Lower leg skin (tissue), 4 donors: Measurements from ENCODE around the gene EEFSEC. TPM values are rescaled to one million over a fixed set of nuclear protein-coding genes. Genes with fewer than 3 reads are reported as not detected.

Experiments used
- DNase-seq, 2 donors: peaks; one replicate each; pipeline ENCODE4 v3.0.0-alpha.2; 2019; ENCODE audit warnings: low spot score in 2 of 2
- H3K4me3 ChIP-seq: fragments of 200-600 bp; sonication (generic); 2 replicates; pipeline ENCODE4 v1.5.1; 2017; ENCODE audit warnings: mild to moderate bottlenecking, low read depth; ENCODE audit not compliant: poor library complexity, severe bottlenecking
- POLR2A ChIP-seq, 2 donors: fragments of 450-650 bp; IDR thresholded peaks; one replicate each; pipeline ENCODE4 v1.6.1; 2016 to 2017; ENCODE audit warnings: antibody characterized with exemption in 2 of 2, mild to moderate bottlenecking in 1 of 2, moderate library complexity in 1 of 2
- WGBS, 2 donors: methylation state at CpG; one replicate each; pipeline ENCODE4 v1.1.5; 2018; 5-methylcytosine and 5-hydroxymethylcytosine counted together
- intact Hi-C: fragments of 100-400 bp; cut with DNase I; formaldehyde crosslinking; loops from one replicate; pipeline ENCODE4 v1.15.0; 2023; ENCODE audit warnings: low total_unique reads
- total RNA-seq, 4 donors: library from RNA; depleted of rRNA; stranded (reverse); fragments of >200 nt; gene quantifications; one replicate each; pipeline ENCODE4 v1.1.0, GENCODE V29; 2016
- TF ChIP-seq, protein P1 (sequence below), 3 donors: fragments of 450-650 bp; IDR thresholded peaks; one replicate each; pipeline ENCODE4 v1.5.1; 2016; ENCODE audit warnings: antibody characterized with exemption in 3 of 3, mild to moderate bottlenecking in 3 of 3, moderate library complexity in 2 of 3

The EEFSEC gene
- total RNA-seq, 4 donors from 2014 or later = 16.3 to 28.6 (median 16.8) TPM

DNA sequence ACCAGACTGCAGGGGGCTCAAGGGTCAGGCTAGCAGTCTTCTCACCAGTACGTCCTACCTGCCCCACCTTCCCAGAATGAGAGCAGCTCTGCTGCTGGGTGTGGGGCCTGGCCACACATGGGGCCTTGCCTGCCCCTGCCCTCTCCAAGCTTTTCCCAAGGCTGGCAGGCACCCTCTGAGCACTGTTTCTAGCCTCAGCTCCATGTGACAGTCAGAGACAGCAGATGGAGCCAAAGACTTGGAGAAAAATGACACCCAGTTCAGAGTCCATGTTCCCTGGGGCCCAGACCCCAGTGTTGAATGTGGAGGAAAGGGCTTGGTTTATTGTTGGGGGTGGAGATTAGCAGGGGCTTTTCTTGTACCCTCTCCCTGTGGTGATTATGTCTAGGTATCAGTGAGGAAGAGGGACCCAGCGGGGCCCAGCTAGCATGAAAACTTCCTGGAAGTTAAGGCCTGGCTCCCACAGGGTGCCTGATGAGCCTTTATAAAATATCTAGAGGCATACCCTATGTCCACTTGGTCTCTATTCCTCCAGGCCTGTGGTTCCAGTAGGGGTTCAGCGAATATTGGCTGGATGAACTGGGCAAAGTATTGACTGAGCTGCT, 153.8 kb downstream of the EEFSEC start:
- no peak for DNase-seq
- 98 to 100% methylated on average over 3 of the region's 3 CpGs for WGBS, 2 donors
- no peak overlapping the region for H3K4me3 ChIP-seq
- TF ChIP-seq, protein P1, sequence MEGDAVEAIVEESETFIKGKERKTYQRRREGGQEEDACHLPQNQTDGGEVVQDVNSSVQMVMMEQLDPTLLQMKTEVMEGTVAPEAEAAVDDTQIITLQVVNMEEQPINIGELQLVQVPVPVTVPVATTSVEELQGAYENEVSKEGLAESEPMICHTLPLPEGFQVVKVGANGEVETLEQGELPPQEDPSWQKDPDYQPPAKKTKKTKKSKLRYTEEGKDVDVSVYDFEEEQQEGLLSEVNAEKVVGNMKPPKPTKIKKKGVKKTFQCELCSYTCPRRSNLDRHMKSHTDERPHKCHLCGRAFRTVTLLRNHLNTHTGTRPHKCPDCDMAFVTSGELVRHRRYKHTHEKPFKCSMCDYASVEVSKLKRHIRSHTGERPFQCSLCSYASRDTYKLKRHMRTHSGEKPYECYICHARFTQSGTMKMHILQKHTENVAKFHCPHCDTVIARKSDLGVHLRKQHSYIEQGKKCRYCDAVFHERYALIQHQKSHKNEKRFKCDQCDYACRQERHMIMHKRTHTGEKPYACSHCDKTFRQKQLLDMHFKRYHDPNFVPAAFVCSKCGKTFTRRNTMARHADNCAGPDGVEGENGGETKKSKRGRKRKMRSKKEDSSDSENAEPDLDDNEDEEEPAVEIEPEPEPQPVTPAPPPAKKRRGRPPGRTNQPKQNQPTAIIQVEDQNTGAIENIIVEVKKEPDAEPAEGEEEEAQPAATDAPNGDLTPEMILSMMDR (IDR thresholded peaks at IDR 0.05) = no peak
- no peak for TF ChIP-seq POLR2A (IDR thresholded peaks at IDR 0.05)
- intact Hi-C loops = no loop called here

DNA sequence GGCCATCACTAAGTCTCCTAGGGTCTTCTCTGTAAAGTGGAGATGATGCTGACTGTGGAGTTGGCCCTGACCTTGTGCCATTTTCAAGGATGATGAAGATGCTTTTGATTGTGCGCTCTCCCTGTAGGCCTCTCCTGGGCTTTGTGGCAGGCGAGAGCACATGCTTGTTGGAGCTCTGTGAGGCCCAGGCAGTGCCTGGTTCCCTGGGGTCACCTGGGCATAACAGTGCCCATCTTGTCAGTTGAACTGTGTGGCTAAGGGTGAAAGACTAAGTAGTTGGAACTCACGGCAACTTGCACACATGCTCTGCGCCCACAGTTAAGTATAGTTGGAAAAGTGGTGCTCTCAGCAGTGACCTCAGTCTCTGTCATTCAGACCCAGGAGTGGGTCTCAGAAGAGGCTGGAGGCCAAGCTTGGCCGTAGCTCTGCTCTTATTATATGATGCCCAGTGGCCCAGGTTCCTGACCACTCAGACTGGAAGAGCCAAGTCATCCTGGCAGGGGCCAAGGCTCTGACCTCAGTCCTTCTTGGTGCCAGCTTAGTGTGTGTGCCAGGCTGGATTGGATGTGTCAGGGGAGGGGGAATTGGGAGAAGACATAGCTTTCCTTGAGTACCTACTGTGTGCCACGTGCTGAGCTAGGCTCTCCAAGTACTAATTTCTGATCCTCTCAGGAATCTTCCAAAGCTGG, 154.6 kb downstream of the EEFSEC start:
- WGBS, 2 donors = 94 to 95% methylated on average over 6 of the region's 6 CpGs
- no peak for TF ChIP-seq POLR2A (IDR thresholded peaks at IDR 0.05)
- TF ChIP-seq, protein P1 (IDR thresholded peaks at IDR 0.05) = no peak
- H3K4me3 ChIP-seq = no peak overlapping the region
- intact Hi-C loops = no loop called here
- DNase-seq = no peak

DNA sequence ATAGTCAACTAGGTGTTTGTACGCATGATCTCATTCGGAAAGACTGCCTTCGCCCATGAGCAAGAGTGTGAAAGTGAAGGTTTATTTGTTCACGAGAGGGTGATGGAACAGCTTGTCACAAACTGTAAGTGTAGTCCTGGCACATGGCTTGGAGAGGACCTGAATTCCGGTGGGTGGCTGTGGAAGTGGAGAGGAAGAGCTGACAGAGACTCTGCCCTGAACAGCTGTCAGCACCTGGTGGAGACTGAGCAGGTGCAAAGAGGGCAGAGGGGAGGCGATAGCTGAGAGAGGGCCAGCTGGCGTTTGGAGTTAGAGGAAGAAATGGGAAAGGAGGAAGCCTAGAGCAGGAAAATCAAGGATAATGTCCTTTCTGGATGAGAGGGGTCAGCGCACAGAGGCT, 155.7 kb downstream of the EEFSEC start:
- intact Hi-C loops = no loop called here
- H3K4me3 ChIP-seq = no peak overlapping the region
- TF ChIP-seq, protein P1 (IDR thresholded peaks at IDR 0.05) = no peak
- no peak for TF ChIP-seq POLR2A (IDR thresholded peaks at IDR 0.05)
- no peak for DNase-seq
- 95 to 98% methylated on average over 8 of the region's 8 CpGs for WGBS, 2 donors

DNA sequence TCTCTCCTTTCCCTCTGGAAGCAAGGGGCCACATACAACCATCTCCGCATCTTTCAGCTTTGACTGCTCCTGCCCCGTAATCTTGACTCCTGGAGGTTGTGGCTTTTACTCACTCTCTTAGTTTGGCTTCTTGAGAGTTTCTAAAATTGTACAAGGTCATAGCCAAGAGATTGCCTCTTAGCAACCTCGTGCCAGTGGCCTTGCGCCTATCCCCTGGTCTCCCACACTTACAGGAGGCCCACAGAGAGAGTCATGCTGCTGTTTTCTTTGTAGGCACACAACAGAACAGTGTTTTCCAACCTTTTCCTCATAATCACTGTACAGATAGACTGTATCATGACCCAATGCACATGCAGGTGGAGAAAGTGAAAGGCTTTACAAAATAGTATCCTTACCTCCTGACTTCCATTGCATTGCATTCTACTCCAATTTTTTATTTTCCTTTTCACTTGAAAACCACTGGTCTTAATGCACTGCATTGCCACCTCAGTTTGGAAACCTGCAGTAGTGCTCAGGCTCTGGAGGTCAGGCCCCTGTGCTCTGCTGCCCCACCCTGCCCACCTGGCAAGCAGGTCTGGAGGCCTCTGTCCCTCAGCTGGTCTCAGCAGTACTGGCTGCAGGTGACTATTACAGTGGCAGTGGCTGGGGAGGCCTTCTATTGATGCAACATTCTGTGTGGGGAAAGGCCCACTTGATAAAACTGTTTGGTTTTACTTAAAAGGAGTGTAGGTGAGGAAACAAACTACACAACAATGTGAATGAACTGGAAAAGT, 157.2 kb downstream of the EEFSEC start:
- DNase-seq = no peak
- intact Hi-C loops = no loop called here
- WGBS, 2 donors = 93 to 94% methylated on average over 4 of the region's 4 CpGs
- no peak for TF ChIP-seq POLR2A (IDR thresholded peaks at IDR 0.05)
- TF ChIP-seq, protein P1 (IDR thresholded peaks at IDR 0.05) = no peak
- no peak overlapping the region for H3K4me3 ChIP-seq

DNA sequence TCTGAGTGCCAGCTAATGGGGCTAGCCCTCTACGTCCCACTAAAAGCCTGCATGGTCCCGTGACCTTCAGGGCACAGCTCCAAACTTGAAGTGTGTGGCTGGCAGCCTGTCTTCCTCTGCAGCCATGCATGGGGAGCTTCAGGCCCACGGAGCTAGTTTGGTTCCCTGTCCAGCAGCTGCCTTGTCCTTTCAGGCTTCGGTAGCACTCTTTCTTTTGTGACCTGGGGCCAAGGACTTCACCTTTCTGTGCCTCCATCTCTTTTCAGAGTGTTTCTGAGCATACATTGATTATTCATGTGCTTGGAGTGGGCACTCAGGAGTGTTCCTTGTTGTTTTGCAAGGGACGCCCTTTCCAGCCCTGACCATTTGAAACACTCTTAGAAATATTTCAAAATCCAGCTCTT, 158.2 kb downstream of the EEFSEC start:
- no peak for TF ChIP-seq POLR2A (IDR thresholded peaks at IDR 0.05)
- TF ChIP-seq, protein P1 (IDR thresholded peaks at IDR 0.05) = no peak
- WGBS, 2 donors = 81 to 90% methylated on average over 5 of the region's 5 CpGs
- intact Hi-C loops = no loop called here
- H3K4me3 ChIP-seq = no peak overlapping the region
- DNase-seq = peak in 1 of 2 donors; percentile 72
